ENCODE data around the gene DIAPH2.
"Not testable (repeated sequence)": the region's sequence is repeated elsewhere in the genome, so short reads cannot be mapped to it uniquely, and the experiment has no call there.

DIAPH2 gene

DNA sequence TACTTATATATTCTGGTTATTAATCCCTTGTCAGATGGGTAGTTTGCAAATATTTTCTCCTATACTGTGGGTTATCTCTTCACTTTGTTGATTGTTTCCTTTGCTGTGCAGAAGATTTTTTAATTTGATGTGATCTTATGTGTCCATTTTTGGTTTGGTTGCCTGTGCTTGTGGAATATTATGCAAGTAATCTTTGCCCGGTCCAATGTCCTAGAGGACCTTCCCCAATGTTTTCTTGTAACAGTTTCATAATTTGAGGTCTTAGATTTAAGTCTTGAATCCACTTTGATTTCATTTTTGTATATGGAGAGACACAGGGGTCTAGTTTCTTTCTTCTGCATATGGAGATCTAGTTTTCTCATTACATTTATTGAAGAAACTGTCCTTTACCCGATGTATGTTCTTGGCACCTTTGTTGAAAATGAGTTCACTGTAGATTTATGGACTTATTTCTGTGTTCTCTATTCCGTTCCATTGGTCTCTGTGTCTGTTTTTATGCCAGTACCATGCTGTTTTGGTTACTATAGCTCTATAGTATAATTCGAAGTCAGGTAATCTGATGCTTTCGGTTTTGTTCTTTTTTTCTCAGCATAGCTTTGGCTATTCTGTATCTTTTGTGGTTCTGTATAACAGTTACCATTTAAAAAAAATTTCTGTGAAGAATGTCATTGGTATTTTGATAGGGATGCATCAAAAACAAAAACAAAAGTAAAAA, 34.7 kb downstream of the DIAPH2 start:
- no peak for DNase-seq

DNA sequence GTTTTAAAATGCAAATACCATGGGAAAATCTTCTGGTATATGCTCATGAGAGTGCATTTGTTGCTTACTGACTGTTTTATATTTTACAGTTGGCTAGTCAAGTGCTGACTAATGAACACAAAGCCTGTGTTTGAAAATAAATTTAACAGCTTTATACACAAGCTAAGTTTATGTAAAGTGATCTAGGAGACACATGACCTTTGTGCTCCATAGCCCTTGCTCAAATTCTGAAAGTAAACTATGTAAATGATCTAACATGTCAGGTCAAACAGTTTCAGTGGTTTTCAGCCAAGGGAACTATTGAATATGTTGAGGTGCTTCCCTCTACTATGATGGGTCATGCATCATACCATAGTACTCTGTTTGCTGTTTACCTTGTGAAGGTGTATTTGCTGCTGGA, 36.7 kb downstream of the DIAPH2 start:
- DNase-seq: no peak

DNA sequence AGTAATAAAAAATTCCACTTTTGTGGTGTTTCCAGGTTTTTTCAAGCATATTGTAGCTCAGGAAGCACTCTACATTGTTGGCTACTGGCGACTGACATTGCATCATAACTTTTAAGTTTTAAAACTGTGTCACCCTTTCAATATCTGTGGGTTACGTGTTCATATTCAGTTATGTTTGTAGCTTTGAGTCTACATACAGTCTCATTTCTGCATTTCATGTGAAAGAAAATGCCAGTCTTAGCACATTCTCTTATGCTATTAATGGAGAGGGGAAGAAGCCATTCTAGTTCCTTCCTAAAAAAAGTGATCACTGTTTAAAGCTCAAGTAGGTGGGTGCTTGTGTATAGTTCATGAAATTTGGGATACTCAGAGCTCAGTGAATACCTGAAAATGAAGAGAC, 38.1 kb downstream of the DIAPH2 start:
- no peak for DNase-seq

DNA sequence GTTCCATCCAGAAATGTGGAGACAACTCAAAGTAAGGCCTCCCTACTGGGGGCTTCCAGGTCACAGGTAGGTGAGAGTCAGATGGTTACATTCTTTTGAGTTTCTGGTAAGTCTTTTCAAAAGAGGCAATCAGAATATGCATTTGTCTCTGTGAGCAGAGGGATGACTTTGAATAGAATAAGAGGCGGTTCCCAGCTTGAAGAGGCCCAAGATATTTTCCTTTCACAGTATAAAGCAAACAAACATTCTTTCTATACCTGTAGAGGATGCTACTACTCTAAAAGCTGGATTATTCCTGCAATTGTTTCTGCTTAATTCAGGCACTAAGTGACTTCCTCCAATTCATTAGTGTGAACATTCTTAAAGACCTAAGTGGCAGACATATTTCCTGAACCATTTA, 44.4 kb downstream of the DIAPH2 start:
- no peak for DNase-seq

DNA sequence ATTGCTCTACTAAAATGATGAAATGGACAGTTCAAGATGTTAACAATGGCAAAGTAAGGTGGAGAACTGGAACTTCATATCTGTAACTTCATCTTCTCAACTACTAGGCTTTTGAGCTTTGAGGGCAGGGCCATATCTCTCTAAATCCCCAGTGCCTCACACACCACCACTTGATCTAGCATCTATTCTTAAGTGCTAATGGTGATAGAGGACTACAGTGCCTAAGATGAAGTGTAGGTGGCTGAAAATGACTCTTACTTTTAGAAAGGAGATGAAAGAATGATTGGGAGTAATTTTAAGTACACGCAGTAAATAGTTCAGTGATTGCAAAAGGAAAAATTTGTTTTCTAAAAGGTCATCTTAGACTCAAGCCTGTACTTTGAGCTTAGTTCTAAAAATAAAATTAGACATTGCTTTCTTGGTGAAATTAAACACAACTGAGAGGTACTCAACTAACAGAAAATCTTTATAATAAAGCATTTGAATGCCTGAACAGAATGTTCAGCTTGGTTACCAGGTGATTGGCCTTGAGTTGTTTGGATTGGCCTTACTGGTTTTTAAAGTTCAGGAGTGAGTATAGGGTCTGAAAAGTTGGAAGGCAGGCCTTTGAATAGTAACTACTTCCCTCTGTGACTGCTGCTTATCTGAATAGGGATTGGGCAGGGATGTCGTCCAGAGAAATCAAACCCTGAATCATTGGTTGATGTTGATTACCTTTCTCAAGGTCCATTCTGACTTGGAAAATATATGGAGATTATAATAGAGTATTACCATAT, 45.4 kb downstream of the DIAPH2 start:
- DNase-seq: no peak

DNA sequence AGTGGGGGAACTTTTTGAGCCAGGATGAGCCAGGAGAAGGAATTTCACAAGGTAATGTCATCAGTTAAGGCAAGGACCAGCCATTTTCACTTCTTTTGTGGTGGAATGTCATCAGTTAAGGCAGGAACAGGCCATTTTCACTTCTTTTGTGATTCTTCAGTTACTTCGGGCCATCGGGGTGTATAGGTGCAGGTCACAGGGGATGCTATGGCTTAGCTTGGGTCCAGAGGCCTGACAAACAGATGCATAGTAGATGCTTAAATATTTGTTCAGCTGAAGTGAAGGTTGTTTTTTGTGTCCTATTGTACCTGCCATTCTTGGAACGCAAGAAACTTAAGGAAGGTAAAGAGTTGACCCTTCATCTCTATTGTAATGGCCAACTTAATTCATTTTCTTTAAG, 46.4 kb downstream of the DIAPH2 start:
- DNase-seq: not testable (repeated sequence)

DNA sequence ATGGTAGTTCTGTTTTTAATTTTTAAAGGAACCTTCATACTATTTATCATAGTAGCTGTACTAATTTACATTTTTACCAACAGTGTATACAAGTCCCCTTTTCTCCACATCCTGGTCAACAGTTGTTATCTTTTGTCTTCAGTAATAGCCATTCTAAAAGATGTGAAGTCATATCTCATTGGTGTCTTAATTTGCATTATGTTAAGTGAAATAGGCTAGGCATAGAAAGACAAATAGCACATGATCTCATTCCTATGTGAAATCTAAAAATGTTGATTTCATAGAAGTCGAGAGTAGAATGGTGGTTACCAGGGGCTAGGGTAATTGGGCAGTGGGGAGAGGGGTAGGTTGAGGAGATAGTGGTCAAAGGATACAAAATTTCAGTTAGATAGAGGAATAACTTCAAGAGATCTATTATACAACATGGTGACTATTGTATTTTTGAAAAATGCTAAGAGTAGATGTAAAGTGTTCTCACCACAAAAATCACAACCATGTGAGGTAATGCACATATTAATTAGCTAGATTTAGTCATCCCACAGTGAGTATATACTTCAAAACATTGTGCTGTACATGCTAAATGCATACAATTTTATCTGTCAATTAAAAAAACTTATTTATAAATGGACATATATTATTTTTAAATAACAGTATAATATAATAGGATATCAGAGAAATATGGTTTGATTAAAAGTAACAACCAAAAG, 58.9 kb downstream of the DIAPH2 start:
- DNase-seq: no peak

DNA sequence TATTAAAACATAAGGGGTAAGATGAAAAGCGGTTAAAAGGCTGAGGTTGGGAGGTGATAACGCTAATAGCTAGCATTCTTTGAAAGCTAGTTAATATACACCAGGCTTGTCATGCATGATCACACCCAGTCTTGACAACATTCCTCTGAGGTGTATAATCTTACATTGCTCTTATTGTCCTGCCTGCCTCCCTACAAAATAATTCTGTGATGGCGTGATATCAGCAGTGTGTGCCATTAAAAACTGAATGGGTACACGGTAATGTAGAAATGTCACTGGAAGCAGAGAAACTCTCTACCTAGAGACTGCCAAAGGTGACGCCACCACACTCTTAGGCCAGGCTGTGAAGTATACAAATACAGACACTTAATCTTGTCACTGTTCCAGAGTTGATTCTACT, 68.1 kb downstream of the DIAPH2 start:
- DNase-seq: no peak

DNA sequence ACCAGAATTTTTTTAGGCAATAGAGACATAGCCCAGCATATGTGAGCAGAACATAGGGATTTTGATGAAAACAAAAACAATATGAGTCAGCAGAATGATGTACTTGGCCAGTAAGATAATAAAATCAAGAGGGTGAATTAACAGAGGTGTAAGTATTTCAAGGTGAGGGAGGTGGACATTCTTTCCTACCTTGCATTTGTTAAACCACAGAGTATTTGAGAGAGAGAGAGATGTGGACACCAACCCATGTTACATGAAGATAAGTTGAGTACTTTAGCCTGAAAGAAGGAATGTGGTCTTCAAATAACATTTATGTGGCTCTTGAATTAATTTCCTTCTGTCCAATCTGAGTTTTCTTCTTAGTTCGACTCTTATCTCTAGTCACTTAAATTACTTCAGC, 68.6 kb downstream of the DIAPH2 start:
- no peak for DNase-seq

DNA sequence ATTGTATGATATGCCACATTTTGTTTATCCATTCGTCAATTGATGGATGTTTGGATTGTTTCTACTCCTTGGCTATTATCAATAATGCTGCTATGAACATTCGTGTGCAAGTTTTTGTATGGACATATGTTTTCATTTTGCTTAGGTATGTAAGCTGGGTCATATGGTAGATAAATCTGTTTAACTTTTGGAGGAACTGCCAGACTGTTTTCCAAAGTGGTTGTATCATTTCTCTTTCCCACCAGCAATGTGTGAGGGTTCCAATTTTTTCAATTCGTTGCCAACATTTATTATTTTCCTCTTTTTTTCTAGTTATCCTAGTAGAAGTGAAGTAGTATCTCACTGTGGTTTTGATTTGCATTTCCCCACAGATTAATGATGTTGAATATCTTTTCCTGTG, 71.8 kb downstream of the DIAPH2 start:
- DNase-seq: peak; percentile 0

DNA sequence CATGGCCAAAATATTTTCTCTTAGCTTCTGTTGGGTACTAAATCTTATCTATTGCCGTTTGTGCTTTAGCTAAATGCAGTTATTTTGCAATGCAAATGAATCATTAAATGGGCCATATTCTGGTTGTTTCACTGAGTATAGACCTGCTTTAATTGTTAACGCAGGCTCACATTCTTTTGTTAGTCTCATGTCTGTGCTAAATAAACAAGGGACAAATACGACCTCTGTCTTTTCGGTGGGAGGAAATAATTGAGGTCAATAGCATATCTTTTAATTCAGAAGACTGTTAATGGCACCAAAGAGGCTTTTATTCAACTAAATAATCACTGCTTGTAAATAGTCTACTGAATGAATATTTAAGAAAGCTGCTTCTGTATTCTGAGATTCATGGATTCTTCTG, 76.9 kb downstream of the DIAPH2 start:
- no peak for DNase-seq

DNA sequence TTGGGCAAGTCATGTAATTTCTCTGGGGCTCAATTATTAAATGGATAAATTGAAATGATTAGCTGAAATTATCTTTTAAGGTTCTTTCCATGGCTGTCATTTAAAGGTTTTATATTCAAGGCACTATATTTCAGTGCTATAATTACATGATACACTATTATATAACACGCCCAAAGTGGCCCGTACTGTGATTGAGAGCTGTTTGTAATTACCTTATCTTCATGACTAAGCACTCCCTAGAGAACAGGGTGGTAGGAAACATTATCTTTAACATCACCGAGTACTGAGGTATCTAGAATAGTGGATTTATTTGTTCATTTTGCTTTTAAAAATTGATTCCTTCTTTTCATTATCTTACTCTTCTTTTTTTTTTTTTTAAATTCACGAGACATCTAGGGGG, 79.0 kb downstream of the DIAPH2 start:
- no peak for DNase-seq

DNA sequence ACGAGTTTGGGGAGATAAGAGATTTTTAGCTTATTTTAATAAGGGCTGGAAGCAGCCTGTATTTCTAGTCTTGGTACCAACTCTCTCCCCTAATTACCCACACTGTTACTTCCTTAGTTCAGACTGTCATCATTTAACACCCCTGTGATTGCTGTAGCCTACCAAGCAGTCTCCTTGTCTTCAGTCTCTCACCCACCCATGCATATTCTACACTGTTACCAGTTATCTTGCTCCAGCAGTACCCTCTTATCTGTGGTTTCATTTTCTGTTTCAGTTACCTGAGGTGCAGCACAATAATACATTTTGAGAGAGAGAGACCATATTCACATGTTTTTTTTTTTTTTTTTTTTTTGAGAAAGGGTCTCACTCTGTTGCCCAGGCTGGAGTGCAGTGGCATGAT, 80.2 kb downstream of the DIAPH2 start:
- DNase-seq: no peak

DNA sequence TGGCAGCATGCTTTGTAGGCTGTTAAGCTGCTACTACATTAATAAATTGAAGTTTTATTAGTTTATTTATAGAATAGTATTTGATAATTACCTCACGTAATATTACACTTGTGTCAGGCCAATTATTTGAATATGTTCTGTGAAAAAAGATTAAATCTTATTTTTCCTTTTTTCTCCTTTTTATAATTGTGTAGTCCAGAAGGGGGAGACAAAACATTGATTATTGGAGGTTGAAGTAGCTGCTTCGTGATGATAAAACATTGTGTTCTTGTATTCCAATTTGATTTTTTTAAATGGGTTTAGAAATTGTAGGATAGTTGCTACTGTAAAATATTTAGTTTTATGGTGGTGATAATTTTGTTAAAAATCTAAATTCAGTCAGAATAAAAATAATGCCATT, 85.7 kb downstream of the DIAPH2 start:
- DNase-seq: peak; percentile 17

DNA sequence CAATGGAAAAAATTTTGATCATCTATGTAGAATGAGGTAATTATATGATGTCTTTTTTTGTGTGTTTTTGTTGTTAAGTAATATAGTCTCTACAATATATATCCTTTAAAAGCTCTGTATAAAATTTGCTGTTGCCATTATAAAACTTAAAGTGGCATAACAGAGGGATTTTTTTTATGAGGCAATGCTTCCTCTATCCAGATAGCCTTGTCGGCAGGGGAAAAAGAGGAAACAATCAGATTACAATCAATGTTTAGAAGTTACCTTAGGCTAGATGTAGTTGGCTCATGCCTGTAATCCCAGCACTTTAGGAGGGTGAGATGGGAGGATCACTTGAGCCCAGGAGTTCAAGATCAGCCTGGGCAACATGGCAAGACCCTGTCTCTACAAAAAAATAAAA, 86.8 kb downstream of the DIAPH2 start:
- DNase-seq: no peak

DNA sequence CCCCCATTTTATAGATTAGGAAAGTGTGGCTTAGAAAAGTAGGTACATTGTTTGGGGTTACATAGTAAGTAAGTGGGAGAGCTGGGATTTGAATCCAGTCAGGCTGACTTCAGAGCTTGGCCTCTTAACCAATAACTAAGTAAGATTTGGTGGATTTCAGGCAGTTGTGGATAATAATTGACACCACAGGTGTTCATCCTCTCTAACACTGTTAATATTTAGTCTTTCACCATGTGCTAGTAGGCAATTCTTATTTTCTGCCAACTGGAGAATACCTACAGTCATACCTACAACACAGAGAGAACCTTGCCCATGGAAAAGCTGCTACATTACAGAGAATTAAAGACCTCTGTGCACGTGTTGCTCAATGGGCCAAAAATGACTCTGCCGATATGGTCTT, 89.5 kb downstream of the DIAPH2 start:
- DNase-seq: no peak

DNA sequence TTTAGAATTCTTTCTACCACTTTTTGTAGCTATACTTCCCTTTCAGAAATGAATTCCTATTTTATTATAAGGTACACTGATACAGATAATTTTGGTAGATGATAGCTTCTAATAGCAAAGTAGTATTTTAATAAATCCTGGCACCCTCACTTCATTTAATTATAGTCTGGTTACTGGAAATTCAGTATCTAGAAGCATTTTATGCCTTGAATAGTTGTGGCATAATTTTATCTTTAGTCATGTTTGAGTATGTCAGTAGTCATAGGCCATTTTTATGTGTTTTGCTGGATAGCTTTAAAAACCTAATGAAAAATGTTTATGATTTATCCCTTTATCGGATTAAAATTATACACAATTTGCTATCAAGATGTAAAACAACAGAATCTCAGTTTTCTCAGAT, 92.3 kb downstream of the DIAPH2 start:
- DNase-seq: peak; percentile 20

DNA sequence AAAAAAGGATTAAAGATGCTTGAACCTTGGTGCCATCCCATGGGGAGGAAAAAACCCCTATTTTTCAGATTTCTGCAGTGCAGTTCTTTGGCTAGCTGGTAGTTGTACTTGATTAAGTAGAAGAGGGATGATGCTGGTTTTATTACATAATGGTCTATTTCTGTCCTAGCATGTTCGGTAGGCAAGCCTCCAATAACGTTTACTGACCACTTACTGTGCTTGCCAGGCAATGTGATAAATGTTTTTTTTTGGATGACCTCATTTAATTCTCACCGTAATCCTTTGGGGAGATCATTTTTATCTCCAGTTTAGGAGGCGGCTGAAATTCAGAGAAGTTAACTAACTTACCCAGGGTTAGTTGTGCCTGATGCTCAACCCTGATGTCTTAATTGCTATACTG, 106.9 kb downstream of the DIAPH2 start:
- peak; percentile 20 for DNase-seq

DNA sequence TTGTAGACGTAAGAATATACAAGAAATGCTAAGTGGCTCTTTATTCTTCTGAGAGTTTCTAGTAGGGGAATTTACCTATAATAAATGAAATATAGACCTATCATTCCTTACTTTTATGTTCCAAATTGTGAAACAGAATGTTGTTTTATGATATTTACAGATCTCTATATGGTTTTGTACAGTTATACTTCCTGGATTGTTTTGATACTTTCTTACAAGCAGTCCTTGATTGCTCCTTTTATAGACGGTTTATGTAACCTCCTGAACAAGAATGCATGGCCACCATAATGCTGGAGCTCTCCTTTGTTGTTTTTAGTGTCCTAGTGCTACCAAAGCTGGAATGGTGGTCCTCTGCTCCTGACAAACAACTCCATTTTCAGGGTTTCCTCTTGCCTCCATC, 107.4 kb downstream of the DIAPH2 start:
- no peak for DNase-seq

DNA sequence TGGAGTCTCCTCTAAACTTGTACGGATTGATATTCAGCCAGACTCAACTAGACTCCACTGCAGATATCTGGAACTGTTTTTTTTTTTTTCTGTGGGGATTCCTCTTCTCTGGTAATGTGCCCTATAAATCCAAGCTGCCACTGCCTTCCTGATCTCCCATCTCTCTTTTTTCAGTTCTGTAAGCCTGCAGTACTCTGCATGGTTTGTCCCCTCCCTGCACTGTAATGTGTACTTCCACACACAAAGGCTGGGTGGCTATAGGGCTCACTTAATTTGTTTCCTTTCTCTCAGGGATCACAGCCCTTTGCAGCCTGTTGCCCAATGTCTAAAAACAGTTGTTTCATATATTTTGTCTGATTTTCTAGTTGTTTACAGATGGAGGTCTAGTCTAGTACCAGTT, 114.3 kb downstream of the DIAPH2 start:
- no peak for DNase-seq

DNA sequence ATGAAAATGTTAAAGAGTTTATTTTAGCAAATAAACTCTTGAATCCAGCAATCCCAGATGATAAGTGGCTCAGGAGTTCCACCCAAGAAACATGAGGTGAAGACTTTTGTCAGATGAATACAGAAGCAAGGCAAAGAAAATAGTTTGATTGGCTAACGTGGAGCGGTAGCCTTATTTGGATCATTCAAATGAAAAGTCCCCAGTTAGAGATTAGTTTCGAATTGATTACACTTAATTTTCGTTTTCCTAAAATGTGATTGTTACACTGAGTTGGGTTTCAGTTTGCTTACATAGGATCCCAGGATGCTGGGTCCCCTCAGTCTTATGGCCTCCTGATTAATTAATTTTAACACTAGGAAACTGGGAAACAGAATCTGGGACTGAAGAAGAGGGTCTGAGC, 122.7 kb downstream of the DIAPH2 start:
- DNase-seq: no peak

DNA sequence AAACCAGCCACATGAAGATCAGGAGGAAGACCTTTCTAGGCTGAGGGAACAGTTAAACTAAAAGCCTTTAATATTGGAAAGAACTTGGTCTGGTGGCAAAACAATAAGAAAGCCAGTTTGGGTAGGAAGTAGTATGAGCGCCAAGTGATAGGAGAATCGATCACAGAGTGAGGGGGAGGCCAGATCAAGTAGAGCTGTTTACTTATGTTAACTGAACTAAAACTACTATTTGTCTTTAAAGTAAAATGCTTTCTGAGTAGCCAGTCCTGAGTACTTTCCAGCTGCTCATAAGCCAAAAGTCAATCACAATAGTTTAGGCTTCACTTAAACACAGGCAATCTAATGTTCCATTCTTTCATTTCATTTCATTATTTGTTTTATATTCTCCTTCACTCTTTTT, 136.3 kb downstream of the DIAPH2 start:
- no peak for DNase-seq

DNA sequence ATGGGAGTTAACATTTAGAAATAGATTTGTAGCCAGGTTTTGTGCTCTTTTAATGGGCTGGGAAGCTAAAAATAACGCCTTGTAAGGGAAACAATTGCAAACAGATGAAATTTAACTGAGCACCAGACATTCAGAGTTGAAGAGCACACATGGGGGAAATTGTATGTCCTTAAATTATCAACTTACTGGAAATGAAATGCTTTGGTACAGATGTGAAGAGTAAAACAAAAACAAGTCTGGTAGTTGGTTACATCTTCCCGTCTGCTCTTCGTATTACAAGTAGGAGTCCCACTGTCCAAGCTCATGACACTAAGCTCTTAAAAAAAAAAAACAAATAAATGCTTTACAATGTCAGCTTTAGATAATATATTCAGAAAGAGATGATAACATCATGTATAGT, 139.5 kb downstream of the DIAPH2 start:
- no peak for DNase-seq

DNA sequence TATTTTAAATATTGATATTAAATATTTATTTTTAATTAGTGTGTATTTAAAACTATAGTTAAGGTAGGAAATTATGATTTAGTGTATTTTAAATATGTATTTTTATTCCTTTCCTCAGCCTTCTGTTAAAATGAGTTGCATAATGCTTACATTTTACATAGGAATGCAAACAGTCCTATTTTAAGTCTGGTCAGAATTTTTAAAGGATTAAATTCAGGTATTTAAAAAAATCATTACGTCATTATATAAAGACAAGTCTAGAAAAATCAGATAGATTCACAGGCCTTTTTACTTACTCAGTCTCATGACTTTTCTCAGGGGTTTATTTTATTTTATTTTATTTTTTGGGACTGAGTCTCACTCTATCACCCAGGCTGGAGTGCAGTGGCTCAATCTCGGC, 148.7 kb downstream of the DIAPH2 start:
- DNase-seq: no peak
